ENCODE results near the gene HOXC4.

DNA sequence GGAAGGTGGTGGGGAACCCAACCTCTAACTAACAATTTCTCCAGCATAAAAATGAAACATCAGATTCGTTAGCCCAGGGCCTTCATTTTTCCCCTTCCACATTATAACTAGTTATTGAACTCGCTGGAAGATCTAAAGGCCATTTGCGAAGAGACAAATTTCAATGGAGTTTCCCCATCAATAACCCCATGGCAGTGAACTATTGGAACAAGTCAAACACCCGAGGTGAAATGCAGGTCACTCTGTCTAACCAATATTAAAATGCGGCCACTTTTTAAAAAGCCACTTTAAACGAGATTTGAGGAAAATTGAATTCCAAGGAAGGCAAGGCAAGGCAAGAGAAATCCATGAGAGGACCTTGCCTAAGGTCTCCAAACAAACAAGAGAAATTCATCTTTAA is 4.5 kb upstream of the HOXC4 start:
- TF ChIP-seq, protein P1, sequence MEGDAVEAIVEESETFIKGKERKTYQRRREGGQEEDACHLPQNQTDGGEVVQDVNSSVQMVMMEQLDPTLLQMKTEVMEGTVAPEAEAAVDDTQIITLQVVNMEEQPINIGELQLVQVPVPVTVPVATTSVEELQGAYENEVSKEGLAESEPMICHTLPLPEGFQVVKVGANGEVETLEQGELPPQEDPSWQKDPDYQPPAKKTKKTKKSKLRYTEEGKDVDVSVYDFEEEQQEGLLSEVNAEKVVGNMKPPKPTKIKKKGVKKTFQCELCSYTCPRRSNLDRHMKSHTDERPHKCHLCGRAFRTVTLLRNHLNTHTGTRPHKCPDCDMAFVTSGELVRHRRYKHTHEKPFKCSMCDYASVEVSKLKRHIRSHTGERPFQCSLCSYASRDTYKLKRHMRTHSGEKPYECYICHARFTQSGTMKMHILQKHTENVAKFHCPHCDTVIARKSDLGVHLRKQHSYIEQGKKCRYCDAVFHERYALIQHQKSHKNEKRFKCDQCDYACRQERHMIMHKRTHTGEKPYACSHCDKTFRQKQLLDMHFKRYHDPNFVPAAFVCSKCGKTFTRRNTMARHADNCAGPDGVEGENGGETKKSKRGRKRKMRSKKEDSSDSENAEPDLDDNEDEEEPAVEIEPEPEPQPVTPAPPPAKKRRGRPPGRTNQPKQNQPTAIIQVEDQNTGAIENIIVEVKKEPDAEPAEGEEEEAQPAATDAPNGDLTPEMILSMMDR (conservative IDR thresholded peaks at IDR 0.05; ENCODE audit: low read depth, low read length), result no peak
- TF ChIP-seq POLR2A (IDR thresholded peaks at IDR 0.05; ENCODE audit: low read depth, low read length), result no peak
- TF ChIP-seq, protein P2, sequence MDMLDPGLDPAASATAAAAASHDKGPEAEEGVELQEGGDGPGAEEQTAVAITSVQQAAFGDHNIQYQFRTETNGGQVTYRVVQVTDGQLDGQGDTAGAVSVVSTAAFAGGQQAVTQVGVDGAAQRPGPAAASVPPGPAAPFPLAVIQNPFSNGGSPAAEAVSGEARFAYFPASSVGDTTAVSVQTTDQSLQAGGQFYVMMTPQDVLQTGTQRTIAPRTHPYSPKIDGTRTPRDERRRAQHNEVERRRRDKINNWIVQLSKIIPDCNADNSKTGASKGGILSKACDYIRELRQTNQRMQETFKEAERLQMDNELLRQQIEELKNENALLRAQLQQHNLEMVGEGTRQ (IDR thresholded peaks at IDR 0.05; ENCODE audit: low read depth, low read length), result no peak
